ENCODE results near the gene TGFBR3L. TPM values are rescaled to one million over a fixed set of nuclear protein-coding genes. Genes with fewer than 3 reads are reported as not detected.

TGFBR3L gene
- 0.99 and 1.8 TPM in 2 replicates for total RNA-seq (ENCODE audit: low replicate concordance)

- peak within 1 kb of the TSS; percentile 76 for H3K4me3 Mint-ChIP-seq
- no peaks in the 10 kb centered on the region for H3K9me3 Mint-ChIP-seq
- no peak for DNase-seq (ENCODE audit: low spot score)
- Histone ChIP-seq H4K20me1 (ENCODE audit: low read depth) (peaks cover 27% of the 10 kb centered on the region), H3K36me3 (no peaks in the 10 kb centered on the region), H3K27me3 (peaks cover 62% of the 10 kb centered on the region), H3K79me2 (ENCODE audit: low read depth) (no peaks in the 10 kb centered on the region), H3K27ac (no peak within 1 kb of the TSS), H3K4me1 (peaks cover 8% of the 10 kb centered on the region), H3K4me2 (no peak within 1 kb of the TSS), H3K4me3 (no peak within 1 kb of the TSS), H3K9ac (no peak within 1 kb of the TSS), H2AFZ (replicated peaks) (no peak within 1 kb of the TSS), H3F3A (ENCODE audit: low read depth) (peaks cover 25% of the 10 kb centered on the region), H3K9me3 (ENCODE audit: low read depth) (no peaks in the 10 kb centered on the region)
- H3K27ac Mint-ChIP-seq: no peak within 1 kb of the TSS
- peaks cover 34% of the 10 kb centered on the region for H3K27me3 Mint-ChIP-seq (ENCODE audit: insufficient read depth, low read depth)
- peaks cover 12% of the 10 kb centered on the region for H3K4me1 Mint-ChIP-seq
- TF ChIP-seq EZH2 (IDR thresholded peaks at IDR 0.05): no peak
- peaks cover 12% of the 10 kb centered on the region for H3K36me3 Mint-ChIP-seq
Measured at GRCh38 chr19:7914598-7915045, at the start of gene TGFBR3L. Gene TGFBR3L, plus strand, starts transcription at chr19:7914830.

DNA sequence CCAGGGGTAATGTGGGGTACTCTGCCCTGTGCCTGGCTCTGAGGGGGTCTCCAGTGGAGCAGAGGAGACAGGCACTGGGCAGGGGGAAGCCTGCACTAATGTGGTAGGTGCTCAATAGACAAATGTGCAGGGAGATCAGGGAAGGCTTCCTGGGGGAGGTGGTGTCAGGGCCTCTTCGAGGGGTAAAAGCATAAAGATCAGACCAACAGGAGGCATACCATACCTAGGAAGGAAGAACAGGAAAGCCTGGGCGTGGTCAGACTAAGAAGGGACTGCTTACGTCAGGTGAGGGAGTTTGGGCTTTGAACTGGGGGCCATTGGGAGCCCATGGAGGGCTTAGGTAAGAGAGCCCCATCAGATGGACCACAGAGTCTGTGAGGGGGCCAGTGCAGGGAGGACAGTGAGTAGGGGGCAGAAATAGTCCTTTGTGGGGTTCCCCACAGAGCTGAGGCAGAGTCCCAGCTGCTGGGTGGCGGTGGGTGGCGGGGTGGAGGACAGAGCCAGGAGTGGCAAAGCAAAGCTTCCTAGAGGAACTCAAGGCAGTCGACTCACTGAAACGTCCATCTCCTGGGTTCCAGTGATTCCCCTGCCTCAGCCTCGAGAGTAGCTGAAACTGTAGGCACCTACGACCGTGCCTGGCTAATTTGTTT is 49.2 kb upstream of the TGFBR3L start:
- H3K27me3 Mint-ChIP-seq (ENCODE audit: insufficient read depth, low read depth): peaks cover 33% of the 10 kb centered on the region
- Histone ChIP-seq H3K4me1 (peaks cover 14% of the 10 kb centered on the region), H3K4me3 (no peak overlapping the region), H3K9me3 (ENCODE audit: low read depth) (no peaks in the 10 kb centered on the region), H3K4me2 (no peak overlapping the region), H3K27ac (no peak overlapping the region), H3F3A (ENCODE audit: low read depth) (peaks cover 45% of the 10 kb centered on the region), H3K27me3 (peaks cover 71% of the 10 kb centered on the region), H4K20me1 (ENCODE audit: low read depth) (peaks cover 60% of the 10 kb centered on the region), H3K79me2 (ENCODE audit: low read depth) (no peaks in the 10 kb centered on the region), H2AFZ (replicated peaks) (no peak overlapping the region), H3K9ac (no peak overlapping the region), H3K36me3 (no peaks in the 10 kb centered on the region)
- peaks cover 3% of the 10 kb centered on the region for H3K36me3 Mint-ChIP-seq
- no peaks in the 10 kb centered on the region for H3K9me3 Mint-ChIP-seq
- no peak for TF ChIP-seq EZH2 (IDR thresholded peaks at IDR 0.05)
- TF ChIP-seq CTCF (IDR thresholded peaks at IDR 0.05): no peak
- no peak for TF ChIP-seq EZH2phosphoT487 (IDR thresholded peaks at IDR 0.05)
- H3K4me3 Mint-ChIP-seq: peak overlapping the region; percentile 46
- peaks cover 16% of the 10 kb centered on the region for H3K4me1 Mint-ChIP-seq
- no peak for DNase-seq (ENCODE audit: low spot score)
- H3K27ac Mint-ChIP-seq: peak overlapping the region; percentile 24

DNA sequence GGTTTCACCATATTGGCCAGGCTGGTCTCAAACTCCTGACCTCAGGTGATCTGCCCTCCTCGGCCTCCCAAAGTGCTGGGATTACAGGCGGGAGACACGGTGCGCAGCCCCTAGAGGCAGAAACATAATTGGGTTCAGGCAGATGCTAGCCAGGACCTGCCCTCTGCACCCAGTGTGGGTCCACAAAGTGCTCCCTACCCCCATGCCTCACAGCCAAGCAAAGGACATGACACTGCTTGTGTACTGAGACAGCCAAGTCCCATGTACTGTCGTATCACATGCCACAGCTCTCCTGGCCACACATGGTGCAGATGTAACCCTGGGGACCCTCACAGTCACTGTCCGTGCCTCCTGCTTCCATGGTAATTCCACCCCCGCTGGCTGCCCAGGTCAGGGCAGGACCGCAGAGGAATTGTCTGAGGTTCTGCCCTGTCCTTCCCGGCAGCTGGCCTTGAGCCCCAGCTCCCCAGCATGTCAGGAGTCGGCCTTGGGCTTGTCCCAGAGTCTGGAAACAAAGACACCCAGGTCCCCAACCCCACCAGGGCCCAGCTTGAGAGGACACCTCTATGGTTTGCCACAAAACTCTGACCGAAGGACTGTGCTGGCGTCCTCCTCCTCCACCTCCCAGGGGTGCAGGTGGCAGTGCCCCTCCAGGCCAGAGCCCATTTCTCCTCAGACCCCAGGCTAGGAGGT is 48.1 kb upstream of the TGFBR3L start:
- no peaks in the 10 kb centered on the region for H3K9me3 ChIP-seq (ENCODE audit: low read depth)
- no peaks in the 10 kb centered on the region for H3K36me3 ChIP-seq
- no peak overlapping the region for H3K4me3 ChIP-seq
- Mint-ChIP-seq H3K9me3 (no peaks in the 10 kb centered on the region), H3K4me3 (no peak overlapping the region), H3K36me3 (peaks cover 3% of the 10 kb centered on the region), H3K27me3 (ENCODE audit: insufficient read depth, low read depth) (peaks cover 28% of the 10 kb centered on the region), H3K27ac (no peak overlapping the region), H3K4me1 (peaks cover 26% of the 10 kb centered on the region)
- DNase-seq (ENCODE audit: low spot score): no peak
- H3K9ac ChIP-seq: no peak overlapping the region
- H3K27me3 ChIP-seq: peaks cover 60% of the 10 kb centered on the region
- peaks cover 62% of the 10 kb centered on the region for H4K20me1 ChIP-seq (ENCODE audit: low read depth)
- no peak overlapping the region for H2AFZ ChIP-seq (replicated peaks)
- peaks cover 14% of the 10 kb centered on the region for H3K4me1 ChIP-seq
- H3F3A ChIP-seq (ENCODE audit: low read depth): peaks cover 51% of the 10 kb centered on the region
- no peak overlapping the region for H3K4me2 ChIP-seq
- TF ChIP-seq EZH2phosphoT487 (IDR thresholded peaks at IDR 0.05) (no peak), EZH2 (IDR thresholded peaks at IDR 0.05) (no peak), CTCF (IDR thresholded peaks at IDR 0.05) (no peak)
- no peak overlapping the region for H3K27ac ChIP-seq
- no peaks in the 10 kb centered on the region for H3K79me2 ChIP-seq (ENCODE audit: low read depth)

Data from neural progenitor cell (in vitro differentiated cells).